CD4-positive, CD25-positive, alpha-beta regulatory T cell (primary cell): ENCODE results near the gene PSG5. TPM values are rescaled to one million over a fixed set of nuclear protein-coding genes. Genes with fewer than 3 reads are reported as not detected.
"Not testable (repeated sequence)": the region's sequence is repeated elsewhere in the genome, so short reads cannot be mapped to it uniquely, and the experiment has no call there.

Source experiments
- ATAC-seq, 2 donors: fragments of 150-1000 bp; cut with Tn5 transposase; one replicate each; pipeline ENCODE4 v1.10.0; 2021; ENCODE audit warnings: low read depth in 2 of 2, moderate number of reproducible peaks in 2 of 2, moderate library complexity in 1 of 2
- DNase-seq, 3 donors: peaks; one replicate each; pipeline versions ENCODE4 v3.0.0 to v3.0.0-alpha.2; 2012 to 2022; ENCODE audit warnings: mixed read lengths in 1 of 3
- H3K27ac ChIP-seq: one replicate; pipeline ENCODE4 v1.7.0; 2013; ENCODE audit warnings: mild to moderate bottlenecking, low read length; ENCODE audit not compliant: insufficient read depth, poor library complexity, severe bottlenecking
- H3K27me3 ChIP-seq: one replicate; pipeline ENCODE4 v1.7.0; 2013; ENCODE audit warnings: low read length; ENCODE audit not compliant: control insufficient read depth, insufficient read depth
- H3K36me3 ChIP-seq: one replicate; pipeline ENCODE4 v1.7.0; 2013; ENCODE audit warnings: mild to moderate bottlenecking, low read length, moderate library complexity; ENCODE audit not compliant: control insufficient read depth, insufficient read depth
- H3K4me1 ChIP-seq: 2 replicates; pipeline ENCODE4 v1.7.0; 2013; ENCODE audit warnings: mild to moderate bottlenecking, low read length; ENCODE audit not compliant: insufficient read depth, control insufficient read depth, poor library complexity, severe bottlenecking
- H3K4me3 ChIP-seq: one replicate; pipeline ENCODE4 v1.7.0; 2013; ENCODE audit warnings: low read depth, mild to moderate bottlenecking, low read length, moderate library complexity
- H3K9me3 ChIP-seq, 2 experiments: 1 replicate in 1 of 2; 2 replicates in 1 of 2; pipeline ENCODE4 v1.7.0; 2013; ENCODE audit warnings: low read length in 2 of 2, mild to moderate bottlenecking in 1 of 2, moderate library complexity in 1 of 2; ENCODE audit not compliant: control insufficient read depth in 2 of 2
- H3K27ac Mint-ChIP-seq, 3 donors: one replicate each; pipeline ENCODE4 v1.8.0; 2020 to 2022; ENCODE audit warnings: mild to moderate bottlenecking in 3 of 3, mixed read lengths in 3 of 3, moderate library complexity in 2 of 3
- H3K27me3 Mint-ChIP-seq: one replicate; pipeline ENCODE4 v1.8.0; 2022; ENCODE audit warnings: mild to moderate bottlenecking, mixed read lengths
- H3K36me3 Mint-ChIP-seq: one replicate; pipeline ENCODE4 v1.8.0; 2020; ENCODE audit warnings: mixed read lengths
- H3K4me1 Mint-ChIP-seq, 4 donors: one replicate each; pipeline ENCODE4 v1.8.0; 2020 to 2022; ENCODE audit warnings: mixed read lengths in 4 of 4, mild to moderate bottlenecking in 1 of 4
- H3K4me3 Mint-ChIP-seq, 4 donors: one replicate each; pipeline ENCODE4 v1.8.0; 2020 to 2022; ENCODE audit warnings: mild to moderate bottlenecking in 4 of 4, mixed read lengths in 4 of 4, moderate library complexity in 3 of 4
- H3K9me3 Mint-ChIP-seq, 7 donors: one replicate each; pipeline ENCODE4 v1.8.0; 2020 to 2022; ENCODE audit warnings: mixed read lengths in 7 of 7, mild to moderate bottlenecking in 3 of 7, moderate library complexity in 2 of 7
- polyA plus RNA-seq, 4 donors: library from polyadenylated mRNA; unstranded; fragments of 300-500 nt; fragmentation: Illumina TruSeq; gene quantifications; one replicate each; pipeline ENCODE4 v1.2.3, GENCODE V29; 2021
- total RNA-seq: library from RNA; stranded (reverse); gene quantifications from one replicate; pipeline ENCODE4 v1.2.3, GENCODE V29; 2022

The PSG5 gene
- total and polyA plus RNA-seq, 5 donors from 2014 or later, result not detected

GRCh38 chr19:43132696-43133095 is 53.6 kb downstream of the PSG5 start:
- peaks cover 0 to 2% (median 0%) of the 10 kb centered on the region in 7 donors for H3K9me3 Mint-ChIP-seq
- ATAC-seq, result no peak
- no peak overlapping the region for H3K27ac Mint-ChIP-seq

GRCh38 chr19:43131281-43131842 is 55.0 kb downstream of the PSG5 start:
- not testable (repeated sequence) for H3K4me3 ChIP-seq, H3K27me3 ChIP-seq, H3K36me3 ChIP-seq, ATAC-seq, H3K9me3 ChIP-seq, H3K4me1 Mint-ChIP-seq, DNase-seq, H3K27me3 Mint-ChIP-seq, H3K36me3 Mint-ChIP-seq, H3K4me1 ChIP-seq, H3K9me3 Mint-ChIP-seq, H3K4me3 Mint-ChIP-seq, H3K27ac ChIP-seq, H3K27ac Mint-ChIP-seq

More at GRCh38 chr19:43132696-43133095, 53.6 kb downstream of the PSG5 start:
- H3K27me3 ChIP-seq, result no peaks in the 10 kb centered on the region
- H3K9me3 ChIP-seq, result no peaks in the 10 kb centered on the region
- H3K36me3 ChIP-seq, result no peaks in the 10 kb centered on the region
- H3K4me1 ChIP-seq, result no peaks in the 10 kb centered on the region
- Mint-ChIP-seq H3K4me1 (no peaks in the 10 kb centered on the region), H3K4me3 (no peak overlapping the region), H3K36me3 (no peaks in the 10 kb centered on the region), H3K27me3 (no peaks in the 10 kb centered on the region)
- H3K27ac ChIP-seq, result no peak overlapping the region
- DNase-seq, result no peak
- no peak overlapping the region for H3K4me3 ChIP-seq

GRCh38 chr19:43129197-43129596 is 57.1 kb downstream of the PSG5 start:
- H3K9me3 Mint-ChIP-seq, H3K4me1 Mint-ChIP-seq, H3K4me3 ChIP-seq, H3K36me3 Mint-ChIP-seq, H3K9me3 ChIP-seq, DNase-seq, H3K27ac ChIP-seq, H3K4me1 ChIP-seq, ATAC-seq, H3K36me3 ChIP-seq, H3K27ac Mint-ChIP-seq, H3K4me3 Mint-ChIP-seq, H3K27me3 Mint-ChIP-seq, H3K27me3 ChIP-seq: not testable (repeated sequence)

GRCh38 chr19:43127336-43127735 is 59.0 kb downstream of the PSG5 start:
- not testable (repeated sequence) for H3K4me3 ChIP-seq, H3K4me1 Mint-ChIP-seq, H3K36me3 ChIP-seq, H3K9me3 Mint-ChIP-seq, H3K27ac Mint-ChIP-seq, ATAC-seq, H3K27me3 Mint-ChIP-seq, H3K27me3 ChIP-seq, H3K36me3 Mint-ChIP-seq, H3K4me1 ChIP-seq, H3K9me3 ChIP-seq, H3K4me3 Mint-ChIP-seq, H3K27ac ChIP-seq, DNase-seq

- H3K27ac Mint-ChIP-seq, result no peak overlapping the region
- Histone ChIP-seq H3K9me3 (no peaks in the 10 kb centered on the region), H3K27ac (no peak overlapping the region), H3K4me3 (no peak overlapping the region), H3K27me3 (no peaks in the 10 kb centered on the region), H3K36me3 (no peaks in the 10 kb centered on the region), H3K4me1 (no peaks in the 10 kb centered on the region)
- H3K4me3 Mint-ChIP-seq, result no peak overlapping the region
- H3K4me1 Mint-ChIP-seq, result no peaks in the 10 kb centered on the region
- no peaks in the 10 kb centered on the region for H3K36me3 Mint-ChIP-seq
- H3K9me3 Mint-ChIP-seq, result peaks cover 0 to 6% (median 0%) of the 10 kb centered on the region in 7 donors
- DNase-seq (no peak), ATAC-seq (no peak)
- no peaks in the 10 kb centered on the region for H3K27me3 Mint-ChIP-seq
Measured at GRCh38 chr19:43126720-43127119, 59.6 kb downstream of the PSG5 start.

GRCh38 chr19:43124360-43124759 is 62.0 kb downstream of the PSG5 start:
- Histone ChIP-seq H3K9me3 (no peaks in the 10 kb centered on the region), H3K4me3 (no peak overlapping the region), H3K36me3 (no peaks in the 10 kb centered on the region), H3K27ac (no peak overlapping the region), H3K4me1 (no peaks in the 10 kb centered on the region), H3K27me3 (no peaks in the 10 kb centered on the region)
- H3K4me1 Mint-ChIP-seq, result no peaks in the 10 kb centered on the region
- DNase-seq (no peak), ATAC-seq (no peak)
- H3K4me3 Mint-ChIP-seq, result no peak overlapping the region
- H3K9me3 Mint-ChIP-seq, result peaks cover 0 to 6% (median 0%) of the 10 kb centered on the region in 7 donors
- H3K27me3 Mint-ChIP-seq, result no peaks in the 10 kb centered on the region
- no peaks in the 10 kb centered on the region for H3K36me3 Mint-ChIP-seq
- H3K27ac Mint-ChIP-seq, result no peak overlapping the region

GRCh38 chr19:43120433-43121026 is 65.8 kb downstream of the PSG5 start:
- H3K27me3 ChIP-seq, H3K4me3 Mint-ChIP-seq, DNase-seq, H3K27ac ChIP-seq, ATAC-seq, H3K27ac Mint-ChIP-seq, H3K36me3 ChIP-seq, H3K36me3 Mint-ChIP-seq, H3K9me3 ChIP-seq, H3K4me1 ChIP-seq, H3K4me3 ChIP-seq, H3K4me1 Mint-ChIP-seq, H3K9me3 Mint-ChIP-seq, H3K27me3 Mint-ChIP-seq: not testable (repeated sequence)

- not testable (repeated sequence) for H3K9me3 ChIP-seq, H3K27ac ChIP-seq, H3K9me3 Mint-ChIP-seq, H3K4me1 ChIP-seq, H3K4me3 ChIP-seq, H3K27me3 ChIP-seq, H3K4me3 Mint-ChIP-seq, H3K27me3 Mint-ChIP-seq, H3K27ac Mint-ChIP-seq, H3K36me3 Mint-ChIP-seq, DNase-seq, H3K36me3 ChIP-seq, H3K4me1 Mint-ChIP-seq, ATAC-seq
Measured at GRCh38 chr19:43119526-43119925, 66.8 kb downstream of the PSG5 start.
